Right cardiac atrium (tissue), 5 donors: ENCODE results near the gene NFE2L2. TPM values are rescaled to one million over a fixed set of nuclear protein-coding genes. Genes with fewer than 3 reads are reported as not detected.
"Not testable (repeated sequence)": the region's sequence is repeated elsewhere in the genome, so short reads cannot be mapped to it uniquely, and the experiment has no call there.

Experiments used
- ATAC-seq, 2 donors: fragments of 200-7000 bp; cut with Tn5 transposase; one replicate each; pipeline versions ENCODE4 v1.8.0 to v1.9.1; 2020; ENCODE audit warnings: moderate library complexity in 2 of 2, mild to moderate bottlenecking in 1 of 2
- DNase-seq, 3 donors: peaks; one replicate each; pipeline ENCODE4 v3.0.0-alpha.2; 2020
- H3K27ac ChIP-seq: one replicate; pipeline ENCODE4 v1.5.1; 2013; ENCODE audit warnings: mild to moderate bottlenecking, low read length, control low read depth, moderate library complexity
- H3K27me3 ChIP-seq: one replicate; pipeline ENCODE4 v1.6.1; 2013; ENCODE audit not compliant: control insufficient read depth, insufficient read depth
- H3K4me1 ChIP-seq: one replicate; pipeline ENCODE4 v1.6.1; 2013; ENCODE audit warnings: low read length; ENCODE audit not compliant: control insufficient read depth, insufficient read depth
- H3K4me3 ChIP-seq: one replicate; pipeline ENCODE4 v1.5.1; 2013; ENCODE audit warnings: low read length, control low read depth
- H3K9me3 ChIP-seq: one replicate; pipeline ENCODE4 v1.6.1; 2013; ENCODE audit warnings: low read length; ENCODE audit not compliant: control insufficient read depth
- WGBS: extraction: QIAGEN DNeasy Blood & Tissue Kit; methylation state at CpG from one replicate; pipeline ENCODE4 v1.1.7; 2013; 5-methylcytosine and 5-hydroxymethylcytosine counted together
- intact Hi-C, 4 donors: fragments of 100-400 bp; cut with DNase I; formaldehyde crosslinking; loops; one replicate each; pipeline versions ENCODE4 v1.11.0 to v1.14.0; 2022 to 2023
- microRNA-seq, 2 donors: library from miRNA; unstranded; fragments of <30 nt; microRNA quantifications; one replicate each; pipeline ENCODE4 v1.2.0, GENCODE V29; 2020 to 2021
- polyA plus RNA-seq: library from polyadenylated mRNA; stranded (reverse); fragments of 200-250 nt; gene quantifications from one replicate; pipeline ENCODE4 v1.2.3, GENCODE V29; 2013
- total RNA-seq, 4 donors: library from RNA; stranded (reverse); fragmentation: NEBNext Ultra II Directional; extraction: Animal tissue kit (Norgen Biotek cat#: 25700); gene quantifications; one replicate each; pipeline ENCODE4 v1.2.1, GENCODE V29; 2021
- donor health status: healthy with polysubstance abuse.
- donor health status: DM: no; HTN: yes; CAD: no.
- donor health status: DM: no; HTN: no; CAD: no.
- donor health status: DM: no; HTN: yes; CAD: no; lungs with severe emphysema.
- donor health status: DM: yes; HTN: yes; CAD: no.

The NFE2L2 gene
- total and polyA plus RNA-seq, 5 donors: 55.8 to 95.7 (median 75.9) TPM

GRCh38 chr2:177192788-177193187 lies 71.7 kb downstream of the NFE2L2 start:
- H3K4me3 ChIP-seq: no peak overlapping the region
- intact Hi-C loops: no loop called here
- H3K4me1 ChIP-seq: no peaks in the 10 kb centered on the region
- no peaks in the 10 kb centered on the region for H3K27me3 ChIP-seq
- WGBS: 88% methylated on average over 1 of the region's 1 CpG
- no peak overlapping the region for H3K27ac ChIP-seq
- DNase-seq (no peak), ATAC-seq (no peak)
- no peaks in the 10 kb centered on the region for H3K9me3 ChIP-seq

- DNase-seq (no peak), ATAC-seq (no peak)
- Histone ChIP-seq H3K4me1 (no peaks in the 10 kb centered on the region), H3K9me3 (no peaks in the 10 kb centered on the region), H3K27ac (no peak overlapping the region), H3K27me3 (no peaks in the 10 kb centered on the region), H3K4me3 (no peak overlapping the region)
- WGBS: 90% methylated on average over 1 of the region's 1 CpG
- intact Hi-C loops: no loop called here
Observed at GRCh38 chr2:177190941-177191340, 73.6 kb downstream of the NFE2L2 start.

GRCh38 chr2:177188482-177189469 lies 75.8 kb downstream of the NFE2L2 start:
- ATAC-seq: peak in 1 of 2 donors; percentile 16
- intact Hi-C loops: no loop called here
- Histone ChIP-seq H3K27me3 (no peaks in the 10 kb centered on the region), H3K9me3 (no peaks in the 10 kb centered on the region), H3K27ac (no peak overlapping the region), H3K4me1 (no peaks in the 10 kb centered on the region), H3K4me3 (no peak overlapping the region)
- DNase-seq: no peak
- WGBS: 89% methylated on average over 7 of the region's 7 CpGs

GRCh38 chr2:177187631-177188312 lies 76.8 kb downstream of the NFE2L2 start:
- no peaks in the 10 kb centered on the region for H3K27me3 ChIP-seq
- ATAC-seq (peak; percentile 62 to 77), DNase-seq (no peak)
- no peaks in the 10 kb centered on the region for H3K4me1 ChIP-seq
- H3K4me3 ChIP-seq: no peak overlapping the region
- no peak overlapping the region for H3K27ac ChIP-seq
- WGBS: 43% methylated on average over 8 of the region's 8 CpGs
- intact Hi-C loops: no loop called here
- H3K9me3 ChIP-seq: no peaks in the 10 kb centered on the region

- H3K9me3 ChIP-seq, H3K27me3 ChIP-seq, H3K4me3 ChIP-seq, ATAC-seq, H3K4me1 ChIP-seq, intact Hi-C loops, H3K27ac ChIP-seq, DNase-seq: not testable (repeated sequence)
- 68% methylated on average over 7 of the region's 7 CpGs for WGBS
Observed at GRCh38 chr2:177186038-177186437, 78.5 kb downstream of the NFE2L2 start.

GRCh38 chr2:177184606-177185005 lies 79.9 kb downstream of the NFE2L2 start:
- Histone ChIP-seq H3K4me1 (no peaks in the 10 kb centered on the region), H3K27me3 (no peaks in the 10 kb centered on the region), H3K27ac (no peak overlapping the region), H3K4me3 (no peak overlapping the region), H3K9me3 (no peaks in the 10 kb centered on the region)
- intact Hi-C loops: no loop called here
- WGBS: 84% methylated on average over 1 of the region's 1 CpG
- no peak for DNase-seq
- ATAC-seq: no peak

GRCh38 chr2:177183860-177184259 lies 80.7 kb downstream of the NFE2L2 start:
- ATAC-seq (no peak), DNase-seq (no peak)
- Histone ChIP-seq H3K27me3 (no peaks in the 10 kb centered on the region), H3K9me3 (no peaks in the 10 kb centered on the region), H3K4me1 (no peaks in the 10 kb centered on the region), H3K4me3 (no peak overlapping the region), H3K27ac (no peak overlapping the region)
- intact Hi-C loops: no loop called here

Small RNA genes lying within 50 kb of the gene (microRNA-seq; reads per million reads assigned to microRNA genes)
- gene MIR3128 (0 reads per million in 2 donors), gene MIR6512 (0 to 1.1 reads per million in 2 donors)

Other genes starting within 250 kb of the NFE2L2 start
- gene HNRNPA3, start 51.9 kb downstream of the NFE2L2 start, total RNA-seq: 100 to 1,000 TPM in 1 of 4 donors, 10 to 100 TPM in 3; 66.9 to 110 (median 84.2) TPM
- 74.1 TPM for gene HNRNPA3, start 51.9 kb downstream of the NFE2L2 start, polyA plus RNA-seq
- 10 to 100 TPM; 19.0 to 26.0 (median 24.6) TPM for gene AGPS, start 128.0 kb upstream of the NFE2L2 start, total RNA-seq
- 4.7 TPM for gene AGPS, start 128.0 kb upstream of the NFE2L2 start, polyA plus RNA-seq